NB4 (cell line): ENCODE results near the gene GCLC.

ENCODE experiments used
- DNase-seq: peaks from one replicate; pipeline ENCODE4 v3.0.0; 2010; ENCODE audit warnings: low read depth
- H3K4me3 ChIP-seq: one replicate; pipeline ENCODE4 v1.5.1; 2011; ENCODE audit warnings: mild to moderate bottlenecking, low read depth, low read length, moderate library complexity
- MYC ChIP-seq: IDR thresholded peaks from 2 replicates; pipeline ENCODE4 v1.6.1; 2011; ENCODE audit warnings: low read depth, low read length
- POLR2A ChIP-seq: IDR thresholded peaks from 2 replicates; pipeline ENCODE4 v1.6.1; 2011; ENCODE audit warnings: mild to moderate bottlenecking; ENCODE audit not compliant: insufficient read length; ENCODE audit errors: extremely low read depth
- TF ChIP-seq, protein P1 (sequence below): IDR thresholded peaks from one replicate; pipeline ENCODE4 v1.5.1; 2012; ENCODE audit warnings: low read depth, low read length
- TF ChIP-seq, protein P2 (sequence below): IDR thresholded peaks from 2 replicates; pipeline ENCODE4 v1.6.1; 2011; ENCODE audit warnings: low read depth, low read length

The GCLC gene

DNA sequence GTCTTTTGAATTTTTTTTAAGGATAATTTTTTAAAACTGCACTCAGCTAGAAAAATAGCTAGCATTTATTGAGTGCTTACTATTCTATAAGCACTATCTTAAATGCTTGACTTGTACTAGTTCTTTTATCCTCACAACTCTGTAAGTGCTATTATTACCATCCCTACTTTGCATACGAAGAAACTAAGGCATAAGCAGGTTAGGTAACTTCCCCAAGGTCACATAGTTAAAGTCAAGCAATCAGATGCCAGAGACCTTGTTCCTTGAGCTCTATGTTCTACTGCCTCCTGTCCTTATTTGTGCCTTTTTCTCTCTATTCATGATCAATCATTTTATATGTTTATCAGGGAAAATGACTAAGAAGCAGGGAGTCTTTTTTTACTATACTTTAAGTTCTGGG lies 65.0 kb downstream of the GCLC start:
- TF ChIP-seq, protein P1, sequence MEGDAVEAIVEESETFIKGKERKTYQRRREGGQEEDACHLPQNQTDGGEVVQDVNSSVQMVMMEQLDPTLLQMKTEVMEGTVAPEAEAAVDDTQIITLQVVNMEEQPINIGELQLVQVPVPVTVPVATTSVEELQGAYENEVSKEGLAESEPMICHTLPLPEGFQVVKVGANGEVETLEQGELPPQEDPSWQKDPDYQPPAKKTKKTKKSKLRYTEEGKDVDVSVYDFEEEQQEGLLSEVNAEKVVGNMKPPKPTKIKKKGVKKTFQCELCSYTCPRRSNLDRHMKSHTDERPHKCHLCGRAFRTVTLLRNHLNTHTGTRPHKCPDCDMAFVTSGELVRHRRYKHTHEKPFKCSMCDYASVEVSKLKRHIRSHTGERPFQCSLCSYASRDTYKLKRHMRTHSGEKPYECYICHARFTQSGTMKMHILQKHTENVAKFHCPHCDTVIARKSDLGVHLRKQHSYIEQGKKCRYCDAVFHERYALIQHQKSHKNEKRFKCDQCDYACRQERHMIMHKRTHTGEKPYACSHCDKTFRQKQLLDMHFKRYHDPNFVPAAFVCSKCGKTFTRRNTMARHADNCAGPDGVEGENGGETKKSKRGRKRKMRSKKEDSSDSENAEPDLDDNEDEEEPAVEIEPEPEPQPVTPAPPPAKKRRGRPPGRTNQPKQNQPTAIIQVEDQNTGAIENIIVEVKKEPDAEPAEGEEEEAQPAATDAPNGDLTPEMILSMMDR, result no peak
- no peak for TF ChIP-seq MYC
- no peak for TF ChIP-seq POLR2A
- TF ChIP-seq, protein P2, sequence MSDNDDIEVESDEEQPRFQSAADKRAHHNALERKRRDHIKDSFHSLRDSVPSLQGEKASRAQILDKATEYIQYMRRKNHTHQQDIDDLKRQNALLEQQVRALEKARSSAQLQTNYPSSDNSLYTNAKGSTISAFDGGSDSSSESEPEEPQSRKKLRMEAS, result no peak
- H3K4me3 ChIP-seq, result no peak overlapping the region
- DNase-seq, result no peak

DNA sequence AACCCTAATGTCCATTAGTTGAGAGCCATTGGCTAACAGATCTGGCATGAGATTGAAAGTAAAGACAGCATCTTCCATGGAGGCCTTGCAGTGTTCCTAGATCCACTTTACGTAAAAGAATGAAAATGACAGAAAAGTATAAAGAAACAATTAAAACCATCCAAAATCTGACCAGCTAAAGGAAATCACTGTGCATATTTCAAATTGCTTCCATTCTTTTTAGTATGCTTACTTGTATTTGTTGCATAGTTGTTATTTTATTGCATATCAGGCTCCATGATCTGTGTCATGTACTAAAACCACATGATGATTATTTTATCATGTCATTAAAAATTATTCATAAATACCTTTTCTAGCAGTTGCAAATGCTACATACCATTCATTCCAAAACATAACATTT lies 67.9 kb downstream of the GCLC start:
- no peak for DNase-seq
- no peak for TF ChIP-seq POLR2A
- TF ChIP-seq, protein P2, result no peak
- no peak for TF ChIP-seq MYC
- TF ChIP-seq, protein P1, result no peak
- H3K4me3 ChIP-seq, result no peak overlapping the region

DNA sequence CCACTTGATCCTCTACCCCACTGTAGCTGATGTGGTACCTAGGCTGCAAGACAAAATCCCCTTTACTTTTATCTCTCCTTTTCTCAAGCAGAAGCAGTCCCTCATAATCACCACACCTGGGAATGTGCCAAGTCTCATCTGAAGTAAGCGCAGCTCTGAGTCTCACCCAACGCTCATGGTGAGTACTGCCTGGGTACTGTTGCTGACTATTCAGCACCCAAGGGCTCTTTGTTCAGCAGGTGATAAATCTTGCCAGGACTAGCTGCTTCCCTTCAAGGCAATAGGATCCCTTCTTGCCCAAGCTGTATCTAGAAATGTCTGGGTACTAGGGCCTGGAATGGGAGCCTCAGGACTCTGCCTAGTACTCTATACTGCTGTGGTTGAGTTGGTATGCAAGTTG lies 70.9 kb downstream of the GCLC start:
- no peak for DNase-seq
- TF ChIP-seq, protein P2, result no peak
- TF ChIP-seq, protein P1, result no peak
- TF ChIP-seq MYC (no peak), POLR2A (no peak)
- no peak overlapping the region for H3K4me3 ChIP-seq

DNA sequence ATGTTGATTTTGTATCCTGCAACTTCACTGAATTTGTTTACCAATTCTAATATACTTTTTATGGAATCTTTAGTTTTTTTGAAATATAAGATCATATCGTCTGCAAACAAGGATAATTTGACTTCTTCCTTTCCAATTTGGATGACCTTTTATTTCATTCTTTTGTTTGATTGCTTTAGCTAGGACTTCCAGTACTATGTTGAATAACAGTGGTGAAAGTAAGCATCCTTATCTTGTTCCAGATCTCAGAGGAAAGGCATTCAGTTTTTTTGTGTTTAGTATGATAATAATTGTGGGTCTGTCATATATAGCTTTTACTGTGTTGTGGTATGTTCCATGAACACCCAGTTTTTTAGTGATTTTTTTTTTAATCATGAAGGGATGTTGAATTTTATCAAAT lies 75.7 kb downstream of the GCLC start:
- DNase-seq, result no peak
- H3K4me3 ChIP-seq, result no peak overlapping the region
- TF ChIP-seq POLR2A (no peak), MYC (no peak)
- TF ChIP-seq, protein P1, result no peak
- TF ChIP-seq, protein P2, result no peak

DNA sequence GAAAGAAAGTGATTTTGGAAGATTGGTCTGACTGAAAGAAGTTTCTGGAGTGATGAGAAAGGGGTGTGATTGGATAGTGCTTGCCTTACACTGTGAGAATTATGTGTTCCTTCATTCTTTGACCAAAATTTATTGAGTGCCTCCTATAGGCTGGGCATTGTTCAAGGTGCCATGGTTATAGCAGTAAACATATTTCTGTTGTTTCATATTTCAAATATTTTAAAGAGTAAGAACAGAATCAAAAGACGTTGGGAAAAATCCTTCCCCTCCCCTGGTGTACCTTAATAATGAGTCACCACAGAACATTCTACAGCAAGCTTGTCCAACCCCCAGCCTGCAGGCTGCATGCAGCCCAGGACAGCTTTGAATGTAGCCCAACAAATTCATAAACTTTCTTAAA lies 78.6 kb downstream of the GCLC start:
- DNase-seq, result no peak
- H3K4me3 ChIP-seq, result no peak overlapping the region
- TF ChIP-seq MYC, result no peak
- TF ChIP-seq, protein P2, result no peak
- no peak for TF ChIP-seq POLR2A
- TF ChIP-seq, protein P1, result no peak

DNA sequence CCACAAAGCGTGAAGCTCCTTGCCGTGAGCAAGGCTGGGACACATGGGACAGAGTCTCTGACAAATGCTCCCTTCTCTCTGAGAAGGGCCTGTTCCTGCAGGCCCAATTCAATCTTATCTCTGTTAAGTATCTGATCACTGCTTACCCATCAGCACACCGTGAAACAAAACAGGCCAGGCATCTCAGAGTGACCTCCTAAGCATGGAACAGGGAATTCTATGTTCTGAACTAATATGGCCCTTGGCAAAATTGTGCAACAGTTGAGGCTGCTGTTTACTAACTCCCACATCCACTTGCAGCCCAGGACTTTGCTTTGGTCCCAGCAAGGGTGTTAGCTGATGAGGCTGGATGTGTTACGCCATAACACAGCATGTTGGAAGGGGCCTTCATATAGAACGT lies 79.2 kb downstream of the GCLC start:
- peak; percentile 65 for DNase-seq
- TF ChIP-seq, protein P1, result no peak
- no peak for TF ChIP-seq MYC
- TF ChIP-seq, protein P2, result no peak
- TF ChIP-seq POLR2A, result no peak
- no peak overlapping the region for H3K4me3 ChIP-seq
